NCI-H82 treated with DMSO at 0.1 percent for 48 hours (cell line): ENCODE data around the gene SMPD3.

ENCODE experiments used
- DNase-seq: peaks from one replicate; lab custom pipeline; 2025; ENCODE audit not compliant: unreplicated experiment; lab: John Stamatoyannopoulos, UW

SMPD3 gene

GRCh38 chr16:68371706-68372380 is 76.5 kb downstream of the SMPD3 start:
- DNase-seq: no peak

- no peak for DNase-seq
Measured at GRCh38 chr16:68371276-68371651, 77.0 kb downstream of the SMPD3 start.

- no peak for DNase-seq
Measured at GRCh38 chr16:68370581-68371275, 77.6 kb downstream of the SMPD3 start.

- no peak for DNase-seq
Measured at GRCh38 chr16:68369697-68370580, 78.4 kb downstream of the SMPD3 start.

GRCh38 chr16:68369168-68369567 is 79.1 kb downstream of the SMPD3 start:
- DNase-seq: no peak

- DNase-seq: no peak
Measured at GRCh38 chr16:68368301-68368888, 79.9 kb downstream of the SMPD3 start.

- DNase-seq: no peak
Measured at GRCh38 chr16:68367891-68368290, 80.4 kb downstream of the SMPD3 start.

GRCh38 chr16:68367440-68367839 is 80.9 kb downstream of the SMPD3 start:
- no peak for DNase-seq

- DNase-seq: peak; percentile 15
Measured at GRCh38 chr16:68367030-68367429, 81.3 kb downstream of the SMPD3 start.

GRCh38 chr16:68366062-68366461 is 82.2 kb downstream of the SMPD3 start:
- peak; percentile 27 for DNase-seq

- no peak for DNase-seq
Measured at GRCh38 chr16:68365167-68365817, 83.0 kb downstream of the SMPD3 start.

GRCh38 chr16:68364561-68364998 is 83.7 kb downstream of the SMPD3 start:
- no peak for DNase-seq

GRCh38 chr16:68363658-68364521 is 84.4 kb downstream of the SMPD3 start:
- no peak for DNase-seq

- no peak for DNase-seq
Measured at GRCh38 chr16:68362947-68363657, 85.2 kb downstream of the SMPD3 start.

GRCh38 chr16:68362262-68362913 is 85.9 kb downstream of the SMPD3 start:
- DNase-seq: no peak

GRCh38 chr16:68361485-68361884 is 86.8 kb downstream of the SMPD3 start:
- DNase-seq: no peak

- DNase-seq: no peak
Measured at GRCh38 chr16:68360956-68361355, 87.4 kb downstream of the SMPD3 start.

- no peak for DNase-seq
Measured at GRCh38 chr16:68360547-68360946, 87.8 kb downstream of the SMPD3 start.
